ENCODE measurements around the gene SPNS1. TPM values are rescaled to one million over a fixed set of nuclear protein-coding genes. Genes with fewer than 3 reads are reported as not detected.

SPNS1 gene
- total RNA-seq, 4 donors from 2014 or later, result 12.7 to 26.0 (median 23.4) TPM

- Histone ChIP-seq H3K9me3 (no peaks in the 10 kb centered on the region), H3K27ac (no peak overlapping the region), H3K4me1 (no peaks in the 10 kb centered on the region), H3K4me3 (no peak overlapping the region), H3K27me3 (no peaks in the 10 kb centered on the region), H3K36me3 (no peaks in the 10 kb centered on the region)
- ATAC-seq (no peak), DNase-seq (no peak)
- TF ChIP-seq CTCF (IDR thresholded peaks at IDR 0.05 in 4 of 5, conservative IDR thresholded peaks at IDR 0.05 in 1 of 5) (no peak), POLR2A (IDR thresholded peaks at IDR 0.05) (no peak)
- in situ Hi-C loops (cut with MboI; ENCODE audit: low sequenced_read_pairs in 4 of 4) (no loop called here), intact Hi-C loops (cut with DNase I; ENCODE audit: low total_unique reads) (no loop called here)
These were observed 37.3 kb downstream of the SPNS1 start for GRCh38 chr16:29011851-29012250.

- no peaks in the 10 kb centered on the region for H3K36me3 ChIP-seq
- no peak for TF ChIP-seq CTCF (IDR thresholded peaks at IDR 0.05 in 4 of 5, conservative IDR thresholded peaks at IDR 0.05 in 1 of 5)
- TF ChIP-seq POLR2A (IDR thresholded peaks at IDR 0.05), result no peak
- DNase-seq (no peak), ATAC-seq (no peak)
- intact Hi-C loops (cut with DNase I; ENCODE audit: low total_unique reads), result no loop called here
- H3K4me3 ChIP-seq, result no peak overlapping the region
- no peaks in the 10 kb centered on the region for H3K27me3 ChIP-seq
- no peak overlapping the region for H3K27ac ChIP-seq
- no peaks in the 10 kb centered on the region for H3K4me1 ChIP-seq
- H3K9me3 ChIP-seq, result no peaks in the 10 kb centered on the region
- in situ Hi-C loops (cut with MboI; ENCODE audit: low sequenced_read_pairs in 4 of 4), result no loop called here
These were observed 38.5 kb downstream of the SPNS1 start for GRCh38 chr16:29012913-29013553.

GRCh38 chr16:29014561-29015069 is 40.0 kb downstream of the SPNS1 start:
- H3K4me3 ChIP-seq, result no peak overlapping the region
- ATAC-seq (no peak), DNase-seq (no peak)
- intact Hi-C loops (cut with DNase I; ENCODE audit: low total_unique reads) (no loop called here), in situ Hi-C loops (cut with MboI; ENCODE audit: low sequenced_read_pairs in 4 of 4) (no loop called here)
- H3K9me3 ChIP-seq, result no peaks in the 10 kb centered on the region
- H3K36me3 ChIP-seq, result no peaks in the 10 kb centered on the region
- TF ChIP-seq POLR2A (IDR thresholded peaks at IDR 0.05) (no peak), CTCF (IDR thresholded peaks at IDR 0.05 in 4 of 5, conservative IDR thresholded peaks at IDR 0.05 in 1 of 5) (no peak)
- H3K4me1 ChIP-seq, result no peaks in the 10 kb centered on the region
- no peak overlapping the region for H3K27ac ChIP-seq
- H3K27me3 ChIP-seq, result no peaks in the 10 kb centered on the region

GRCh38 chr16:29022196-29022595 is 47.6 kb downstream of the SPNS1 start:
- no peaks in the 10 kb centered on the region for H3K36me3 ChIP-seq
- no peak overlapping the region for H3K27ac ChIP-seq
- no peak overlapping the region for H3K4me3 ChIP-seq
- intact Hi-C loops (cut with DNase I; ENCODE audit: low total_unique reads), result no loop called here
- no peak for TF ChIP-seq CTCF (IDR thresholded peaks at IDR 0.05 in 4 of 5, conservative IDR thresholded peaks at IDR 0.05 in 1 of 5)
- TF ChIP-seq POLR2A (IDR thresholded peaks at IDR 0.05), result no peak
- in situ Hi-C loops (cut with MboI; ENCODE audit: low sequenced_read_pairs in 4 of 4), result no loop called here
- no peaks in the 10 kb centered on the region for H3K27me3 ChIP-seq
- H3K9me3 ChIP-seq, result no peaks in the 10 kb centered on the region
- no peak for DNase-seq
- ATAC-seq, result no peak
- no peaks in the 10 kb centered on the region for H3K4me1 ChIP-seq
